ENCODE data around the gene DYNLT1.
"Not testable (repeated sequence)": the region's sequence is repeated elsewhere in the genome, so short reads cannot be mapped to it uniquely, and the experiment has no call there.

- TF ChIP-seq CTCF, EP300, POLR2A, POLR2AphosphoS5 (IDR thresholded peaks at IDR 0.05): not testable (repeated sequence)
Observed at GRCh38 chr6:158677094-158677493, 32.6 kb upstream of the DYNLT1 start.
